ENCODE data around the gene SCN2A. TPM values are rescaled to one million over a fixed set of nuclear protein-coding genes. Genes with fewer than 3 reads are reported as not detected.

Gene SCN2A
- total and polyA plus RNA-seq, 10 of the 15 experiments (the other 5 are each of a cell fraction or from before 2014, with no cell fraction given) = 0.01 TPM; not detected in 8

DNA sequence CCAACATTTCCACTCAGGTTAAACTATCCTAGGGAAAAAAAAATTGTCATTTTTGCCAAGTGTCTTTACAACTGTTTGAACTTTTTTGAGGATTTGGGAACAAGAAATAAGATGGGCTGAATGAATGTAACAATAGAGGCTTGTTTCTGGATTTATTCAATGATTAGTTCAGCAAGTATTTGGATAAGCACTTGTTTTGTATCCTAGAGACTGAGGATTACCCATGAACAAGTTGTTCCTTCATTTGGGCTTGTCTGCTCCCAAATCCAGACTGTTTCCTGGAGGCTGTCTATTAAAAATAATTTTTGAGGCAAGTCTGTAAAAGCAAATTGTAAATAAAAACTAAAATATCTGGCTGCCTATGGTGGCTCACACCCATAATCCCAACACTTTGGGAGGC lies 168.3 kb downstream of the SCN2A start:
- intact Hi-C loops (cut with micrococcal nuclease; ENCODE audit: unreplicated experiment) = no loop called here
- in situ Hi-C loops (cut with MboI) = no loop called here

More for the DNA sequence above, 168.3 kb downstream of the SCN2A start:
- ChIA-PET SMC1A (ENCODE audit: uncharacterized antibody, unreplicated experiment) (interaction anchor here (0.9 to 8.0 kb wide), 4 partner anchors 91 to 291 kb away, joined by 3 to 114 read pairs (median 20); no protein-coding TSS in a partner anchor), RAD21 (ENCODE audit: unreplicated experiment) (no interaction called here), CTCF (interaction anchor here (0.8 to 2.1 kb wide), 3 partner anchors 9 to 291 kb away, joined by 3 to 13 read pairs (median 3); no protein-coding TSS in a partner anchor), POLR2A (no interaction called here)
- DNase-seq (ENCODE audit: low read depth, low spot score) (no peak), FAIRE-seq (no peak), ATAC-seq (no peak)
- TF ChIP-seq DPF2 (IDR thresholded peaks at IDR 0.05) (no peak), EED (IDR thresholded peaks at IDR 0.05; ENCODE audit: low read depth) (no peak), ZNF207 (IDR thresholded peaks at IDR 0.05; ENCODE audit: borderline replicate concordance) (no peak), MTA2 (IDR thresholded peaks at IDR 0.05; ENCODE audit: low read depth) (no peak), EP300 (IDR thresholded peaks at IDR 0.05; ENCODE audit: borderline replicate concordance in 1 of 2, control insufficient read depth in 1 of 2, low read depth in 2 of 2, low read length in 2 of 2) (no peak), FOXM1 (IDR thresholded peaks at IDR 0.05; ENCODE audit: low read depth, low read length) (no peak), BMI1 (IDR thresholded peaks at IDR 0.05; ENCODE audit: borderline replicate concordance) (no peak), ETV6 (conservative IDR thresholded peaks at IDR 0.05 in 1 of 2, IDR thresholded peaks at IDR 0.05 in 1 of 2; ENCODE audit: borderline replicate concordance in 1 of 2, low read depth in 1 of 2) (no peak), STAT1 (conservative IDR thresholded peaks at IDR 0.05) (no peak), MXI1 (IDR thresholded peaks at IDR 0.05; ENCODE audit: low read depth, low read length) (no peak)
- TF ChIP-seq, protein P1, sequence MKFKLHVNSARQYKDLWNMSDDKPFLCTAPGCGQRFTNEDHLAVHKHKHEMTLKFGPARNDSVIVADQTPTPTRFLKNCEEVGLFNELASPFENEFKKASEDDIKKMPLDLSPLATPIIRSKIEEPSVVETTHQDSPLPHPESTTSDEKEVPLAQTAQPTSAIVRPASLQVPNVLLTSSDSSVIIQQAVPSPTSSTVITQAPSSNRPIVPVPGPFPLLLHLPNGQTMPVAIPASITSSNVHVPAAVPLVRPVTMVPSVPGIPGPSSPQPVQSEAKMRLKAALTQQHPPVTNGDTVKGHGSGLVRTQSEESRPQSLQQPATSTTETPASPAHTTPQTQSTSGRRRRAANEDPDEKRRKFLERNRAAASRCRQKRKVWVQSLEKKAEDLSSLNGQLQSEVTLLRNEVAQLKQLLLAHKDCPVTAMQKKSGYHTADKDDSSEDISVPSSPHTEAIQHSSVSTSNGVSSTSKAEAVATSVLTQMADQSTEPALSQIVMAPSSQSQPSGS (IDR thresholded peaks at IDR 0.05; ENCODE audit: low read length) = no peak
- TF ChIP-seq, protein P2, sequence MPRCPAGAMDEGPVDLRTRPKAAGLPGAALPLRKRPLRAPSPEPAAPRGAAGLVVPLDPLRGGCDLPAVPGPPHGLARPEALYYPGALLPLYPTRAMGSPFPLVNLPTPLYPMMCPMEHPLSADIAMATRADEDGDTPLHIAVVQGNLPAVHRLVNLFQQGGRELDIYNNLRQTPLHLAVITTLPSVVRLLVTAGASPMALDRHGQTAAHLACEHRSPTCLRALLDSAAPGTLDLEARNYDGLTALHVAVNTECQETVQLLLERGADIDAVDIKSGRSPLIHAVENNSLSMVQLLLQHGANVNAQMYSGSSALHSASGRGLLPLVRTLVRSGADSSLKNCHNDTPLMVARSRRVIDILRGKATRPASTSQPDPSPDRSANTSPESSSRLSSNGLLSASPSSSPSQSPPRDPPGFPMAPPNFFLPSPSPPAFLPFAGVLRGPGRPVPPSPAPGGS (IDR thresholded peaks at IDR 0.05; ENCODE audit: borderline replicate concordance, insufficient read depth, low read depth, low read length, poor library complexity, severe bottlenecking) = no peak
- TF ChIP-seq, protein P3, sequence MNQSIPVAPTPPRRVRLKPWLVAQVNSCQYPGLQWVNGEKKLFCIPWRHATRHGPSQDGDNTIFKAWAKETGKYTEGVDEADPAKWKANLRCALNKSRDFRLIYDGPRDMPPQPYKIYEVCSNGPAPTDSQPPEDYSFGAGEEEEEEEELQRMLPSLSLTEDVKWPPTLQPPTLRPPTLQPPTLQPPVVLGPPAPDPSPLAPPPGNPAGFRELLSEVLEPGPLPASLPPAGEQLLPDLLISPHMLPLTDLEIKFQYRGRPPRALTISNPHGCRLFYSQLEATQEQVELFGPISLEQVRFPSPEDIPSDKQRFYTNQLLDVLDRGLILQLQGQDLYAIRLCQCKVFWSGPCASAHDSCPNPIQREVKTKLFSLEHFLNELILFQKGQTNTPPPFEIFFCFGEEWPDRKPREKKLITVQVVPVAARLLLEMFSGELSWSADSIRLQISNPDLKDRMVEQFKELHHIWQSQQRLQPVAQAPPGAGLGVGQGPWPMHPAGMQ (IDR thresholded peaks at IDR 0.05; ENCODE audit: borderline replicate concordance) = no peak
- TF ChIP-seq, protein P4, sequence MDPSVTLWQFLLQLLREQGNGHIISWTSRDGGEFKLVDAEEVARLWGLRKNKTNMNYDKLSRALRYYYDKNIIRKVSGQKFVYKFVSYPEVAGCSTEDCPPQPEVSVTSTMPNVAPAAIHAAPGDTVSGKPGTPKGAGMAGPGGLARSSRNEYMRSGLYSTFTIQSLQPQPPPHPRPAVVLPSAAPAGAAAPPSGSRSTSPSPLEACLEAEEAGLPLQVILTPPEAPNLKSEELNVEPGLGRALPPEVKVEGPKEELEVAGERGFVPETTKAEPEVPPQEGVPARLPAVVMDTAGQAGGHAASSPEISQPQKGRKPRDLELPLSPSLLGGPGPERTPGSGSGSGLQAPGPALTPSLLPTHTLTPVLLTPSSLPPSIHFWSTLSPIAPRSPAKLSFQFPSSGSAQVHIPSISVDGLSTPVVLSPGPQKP (IDR thresholded peaks at IDR 0.05; ENCODE audit: low read depth, low read length) = no peak
- Histone ChIP-seq H3K9me3 (replicated peaks; ENCODE audit: control insufficient read depth, insufficient read depth, low read length) (no peaks in the 10 kb centered on the region), H4K20me1 (ENCODE audit: control insufficient read depth, insufficient read depth) (no peaks in the 10 kb centered on the region), H3K4me2 (ENCODE audit: control insufficient read depth, insufficient read depth) (no peak overlapping the region), H3K4me3 (no peak overlapping the region), H2AFZ (ENCODE audit: control insufficient read depth, low read depth, low read length) (no peak overlapping the region), H3K79me2 (ENCODE audit: control insufficient read depth, insufficient read depth, low read length) (no peaks in the 10 kb centered on the region), H3K4me1 (ENCODE audit: control insufficient read depth, insufficient read depth, low read length) (no peaks in the 10 kb centered on the region), H3K36me3 (ENCODE audit: control insufficient read depth in 2 of 2, insufficient read depth in 2 of 2, low read length in 1 of 2) (no peaks in the 10 kb centered on the region), H3K27me3 (replicated peaks in 1 of 2; ENCODE audit: control insufficient read depth in 2 of 2, insufficient read depth in 2 of 2, low read length in 1 of 2) (no peaks in the 10 kb centered on the region), H3K9ac (ENCODE audit: control insufficient read depth, insufficient read depth, low read length) (no peak overlapping the region), H3K27ac (ENCODE audit: control insufficient read depth, insufficient read depth) (no peak overlapping the region)
- BruUV-seq (replicated peaks) = no TSS peak
